Measurements from ENCODE around the gene PTPRM.

DNA sequence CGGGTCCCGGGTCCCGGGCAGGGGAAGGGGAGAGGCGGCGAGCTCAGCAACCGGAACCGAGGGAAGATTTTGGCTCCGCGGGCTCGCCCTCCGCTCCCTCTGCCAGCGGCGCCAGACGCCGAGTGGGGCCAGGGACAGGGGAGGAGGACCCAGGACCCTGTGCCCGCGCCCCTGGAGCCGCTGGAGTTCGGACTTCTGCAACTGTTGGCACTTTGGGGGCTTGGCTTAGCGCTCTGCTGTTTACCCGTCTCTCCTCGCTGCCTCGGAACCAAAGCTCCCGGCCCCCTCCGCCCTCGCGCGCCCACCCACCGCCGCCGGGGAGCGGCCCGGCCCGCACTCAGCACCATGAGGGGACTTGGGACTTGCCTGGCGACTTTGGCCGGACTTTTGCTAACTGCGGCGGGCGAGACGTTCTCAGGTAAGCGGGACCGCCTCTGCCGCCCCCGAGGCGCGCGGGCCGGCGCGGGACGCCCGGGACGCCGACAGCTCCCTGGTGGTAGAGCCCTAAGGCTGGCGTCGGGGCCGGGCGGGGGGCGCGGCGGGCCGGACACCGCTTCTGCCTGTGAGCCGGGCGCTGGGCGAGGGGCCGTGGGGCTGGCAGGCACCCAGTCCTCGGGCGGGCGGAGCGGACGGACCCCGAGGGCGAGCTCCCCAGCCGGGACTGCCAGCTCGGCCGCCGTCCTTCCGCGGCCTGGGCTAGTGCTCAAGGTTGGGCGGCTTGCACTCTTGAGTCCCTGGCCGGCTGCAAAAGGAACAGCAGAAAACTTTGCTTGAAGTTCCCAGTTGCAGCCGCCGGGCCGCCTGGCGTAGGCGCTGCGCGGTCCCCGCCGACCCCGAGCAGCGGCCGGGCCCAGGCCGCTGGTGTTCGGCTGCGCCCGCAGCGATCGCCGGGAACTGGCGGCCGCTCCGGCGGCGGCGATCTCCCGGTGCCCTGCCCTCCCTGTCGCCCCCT, 634 bp downstream of the PTPRM start:
- TF ChIP-seq, protein P1, sequence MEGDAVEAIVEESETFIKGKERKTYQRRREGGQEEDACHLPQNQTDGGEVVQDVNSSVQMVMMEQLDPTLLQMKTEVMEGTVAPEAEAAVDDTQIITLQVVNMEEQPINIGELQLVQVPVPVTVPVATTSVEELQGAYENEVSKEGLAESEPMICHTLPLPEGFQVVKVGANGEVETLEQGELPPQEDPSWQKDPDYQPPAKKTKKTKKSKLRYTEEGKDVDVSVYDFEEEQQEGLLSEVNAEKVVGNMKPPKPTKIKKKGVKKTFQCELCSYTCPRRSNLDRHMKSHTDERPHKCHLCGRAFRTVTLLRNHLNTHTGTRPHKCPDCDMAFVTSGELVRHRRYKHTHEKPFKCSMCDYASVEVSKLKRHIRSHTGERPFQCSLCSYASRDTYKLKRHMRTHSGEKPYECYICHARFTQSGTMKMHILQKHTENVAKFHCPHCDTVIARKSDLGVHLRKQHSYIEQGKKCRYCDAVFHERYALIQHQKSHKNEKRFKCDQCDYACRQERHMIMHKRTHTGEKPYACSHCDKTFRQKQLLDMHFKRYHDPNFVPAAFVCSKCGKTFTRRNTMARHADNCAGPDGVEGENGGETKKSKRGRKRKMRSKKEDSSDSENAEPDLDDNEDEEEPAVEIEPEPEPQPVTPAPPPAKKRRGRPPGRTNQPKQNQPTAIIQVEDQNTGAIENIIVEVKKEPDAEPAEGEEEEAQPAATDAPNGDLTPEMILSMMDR (IDR thresholded peaks at IDR 0.05; ENCODE audit: low read depth, low read length): no peak
- no peak for TF ChIP-seq POLR2A (IDR thresholded peaks at IDR 0.05; ENCODE audit: extremely low read depth, insufficient read length)
